ENCODE results near the gene DMBT1.

The DMBT1 gene

DNA sequence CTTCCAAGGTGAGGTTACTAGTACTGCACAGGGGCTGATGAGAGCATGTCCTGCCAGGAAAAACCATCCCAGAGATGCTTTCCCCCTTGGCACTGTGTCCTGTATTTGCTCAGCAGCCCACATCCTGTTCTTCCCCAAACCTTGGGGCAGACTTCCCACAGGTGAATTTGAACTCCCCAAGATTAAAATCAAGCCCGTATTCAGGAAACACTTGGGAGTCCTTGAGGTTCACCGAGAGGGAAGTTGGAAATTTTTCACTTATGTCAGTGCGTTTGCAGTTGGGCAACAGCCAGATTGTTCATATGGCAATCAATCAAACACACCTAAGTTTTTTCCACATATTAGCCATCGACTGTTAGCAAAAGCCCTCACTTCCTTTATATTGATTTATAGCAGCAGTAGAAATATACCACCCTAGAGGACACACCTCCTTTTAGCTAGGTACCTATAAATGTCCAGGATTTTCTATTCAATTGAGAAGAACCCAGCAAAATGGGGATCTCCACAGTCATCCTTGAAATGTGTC lies at the start of gene DMBT1:
Gene DMBT1, plus strand, starts transcription at position 476 of the 526 bp plus-strand sequence. Its CDS starts 17 bp downstream, at position 493.
- DNase-seq, result no peak

DNA sequence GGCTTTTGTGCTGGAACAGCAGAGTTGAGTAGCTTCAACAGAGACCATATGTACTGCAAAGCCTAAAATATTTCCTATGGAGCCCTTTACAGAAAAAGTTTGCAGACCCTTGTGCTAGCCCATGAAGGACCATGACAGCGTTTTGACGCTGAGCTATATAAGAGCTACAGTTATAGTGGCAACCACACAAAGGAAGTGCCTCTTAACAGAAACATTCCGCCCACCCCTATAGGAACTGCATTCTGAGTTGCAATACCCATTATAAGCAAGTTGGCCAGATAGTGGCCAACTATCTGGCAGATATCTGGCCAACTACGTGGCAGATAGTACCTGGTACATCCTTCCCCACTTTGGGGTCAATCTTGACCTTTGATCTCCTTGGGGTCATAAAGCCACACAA lies 47.5 kb upstream of the DMBT1 start:
- DNase-seq, result no peak

DNA sequence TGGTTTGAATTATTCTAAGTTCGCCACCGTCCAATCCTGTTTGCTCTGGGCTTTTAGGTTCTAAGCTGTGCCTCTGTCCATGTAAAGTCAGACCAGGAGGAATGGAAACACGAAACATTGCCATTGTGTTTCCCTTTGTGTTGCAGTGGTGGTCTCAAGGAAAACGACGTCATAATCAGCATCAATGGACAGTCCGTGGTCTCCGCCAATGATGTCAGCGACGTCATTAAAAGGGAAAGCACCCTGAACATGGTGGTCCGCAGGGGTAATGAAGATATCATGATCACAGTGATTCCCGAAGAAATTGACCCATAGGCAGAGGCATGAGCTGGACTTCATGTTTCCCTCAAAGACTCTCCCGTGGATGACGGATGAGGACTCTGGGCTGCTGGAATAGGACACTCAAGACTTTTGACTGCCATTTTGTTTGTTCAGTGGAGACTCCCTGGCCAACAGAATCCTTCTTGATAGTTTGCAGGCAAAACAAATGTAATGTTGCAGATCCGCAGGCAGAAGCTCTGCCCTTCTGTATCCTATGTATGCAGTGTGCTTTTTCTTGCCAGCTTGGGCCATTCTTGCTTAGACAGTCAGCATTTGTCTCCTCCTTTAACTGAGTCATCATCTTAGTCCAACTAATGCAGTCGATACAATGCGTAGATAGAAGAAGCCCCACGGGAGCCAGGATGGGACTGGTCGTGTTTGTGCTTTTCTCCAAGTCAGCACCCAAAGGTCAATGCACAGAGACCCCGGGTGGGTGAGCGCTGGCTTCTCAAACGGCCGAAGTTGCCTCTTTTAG lies 46.3 kb upstream of the DMBT1 start:
- no peak for DNase-seq

DNA sequence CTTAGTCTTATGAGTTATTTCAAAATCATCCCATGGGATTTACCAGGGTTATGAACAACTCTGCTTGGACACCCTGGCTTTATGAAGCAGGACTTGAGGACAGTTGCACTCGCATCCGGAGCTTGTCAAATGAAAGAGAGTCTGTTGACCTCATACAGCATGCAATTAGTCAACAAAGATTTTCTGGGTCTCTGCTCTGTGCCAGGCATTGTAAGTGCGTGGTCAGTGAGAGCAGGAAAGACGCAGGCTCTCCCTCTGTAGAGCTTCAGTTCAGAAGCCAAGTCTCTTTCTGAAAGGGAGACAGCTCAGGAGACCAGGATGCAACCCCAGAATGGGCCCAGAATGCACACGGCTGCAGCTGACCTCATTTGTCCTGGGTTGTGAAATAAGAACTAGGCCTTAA lies 45.5 kb upstream of the DMBT1 start:
- no peak for DNase-seq

DNA sequence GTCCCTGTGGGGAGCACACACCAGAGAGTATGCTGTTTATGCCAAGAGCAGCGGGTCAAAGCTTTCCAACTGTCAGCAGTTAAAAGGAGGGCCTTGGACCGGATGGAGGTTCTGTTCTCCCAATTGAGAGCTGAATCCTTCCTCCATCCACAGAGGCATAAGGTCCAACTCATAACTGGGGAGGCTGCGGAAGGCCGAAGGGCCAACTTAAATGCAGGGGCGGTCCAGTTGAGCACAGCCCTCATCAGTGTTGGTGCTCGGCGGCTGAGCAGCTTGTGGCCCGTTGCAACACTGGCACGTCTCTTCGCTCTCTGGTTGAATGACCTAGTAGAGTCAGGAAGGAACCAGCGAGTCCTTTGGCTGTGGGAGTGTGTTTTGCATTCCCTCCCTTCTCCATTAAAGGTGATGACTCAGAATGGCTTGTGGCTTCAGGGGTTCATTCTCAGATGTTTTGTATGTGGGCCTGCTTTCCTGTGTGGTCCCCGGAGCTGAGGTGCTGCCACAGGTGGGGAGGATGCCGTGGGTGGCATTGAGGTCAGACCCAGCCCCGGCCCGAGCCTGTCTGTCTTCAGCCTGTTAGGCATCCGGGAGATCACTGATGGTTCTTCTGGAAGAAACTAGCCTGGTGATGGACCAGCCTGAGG lies 44.8 kb upstream of the DMBT1 start:
- DNase-seq, result no peak

DNA sequence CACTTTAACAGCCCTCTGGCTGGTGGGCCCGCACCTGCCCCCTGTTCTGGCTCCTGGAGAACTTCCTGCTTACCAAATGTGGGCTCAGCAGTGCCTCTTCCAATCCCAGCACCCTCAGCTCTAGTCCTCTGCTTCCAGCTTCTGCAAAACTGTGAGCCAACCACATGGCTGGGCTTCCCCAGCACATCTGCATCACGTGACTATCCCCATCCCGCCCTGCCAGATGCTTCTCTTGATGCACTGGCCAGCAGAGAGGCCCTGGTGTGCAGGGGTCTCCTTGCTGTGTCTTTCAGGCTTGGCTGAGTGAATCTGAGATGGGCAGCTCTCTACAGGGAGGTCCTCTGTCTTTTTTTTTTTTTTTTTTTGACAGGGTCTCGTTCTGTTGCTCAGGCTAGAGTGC lies 43.8 kb upstream of the DMBT1 start:
- DNase-seq, result no peak

DNA sequence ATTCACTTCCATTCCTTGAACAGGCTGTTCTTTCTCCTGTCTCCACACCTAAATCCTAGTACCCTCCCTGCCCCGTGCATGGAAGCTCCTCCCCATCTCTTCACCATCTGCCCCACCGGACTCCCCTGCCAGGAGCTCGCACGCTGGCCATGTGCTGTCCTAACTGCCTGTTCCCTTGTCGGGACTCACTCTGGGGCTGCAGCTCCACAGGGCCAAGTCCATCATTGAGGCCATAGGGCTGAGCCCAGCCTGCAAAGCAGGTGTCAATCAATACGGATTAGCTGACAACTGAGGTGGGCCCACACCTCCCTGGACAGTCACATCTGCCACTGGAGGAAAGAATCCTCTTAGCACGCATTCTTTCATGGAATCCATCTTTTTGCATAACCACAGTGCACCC lies 41.4 kb upstream of the DMBT1 start:
- no peak for DNase-seq

DNA sequence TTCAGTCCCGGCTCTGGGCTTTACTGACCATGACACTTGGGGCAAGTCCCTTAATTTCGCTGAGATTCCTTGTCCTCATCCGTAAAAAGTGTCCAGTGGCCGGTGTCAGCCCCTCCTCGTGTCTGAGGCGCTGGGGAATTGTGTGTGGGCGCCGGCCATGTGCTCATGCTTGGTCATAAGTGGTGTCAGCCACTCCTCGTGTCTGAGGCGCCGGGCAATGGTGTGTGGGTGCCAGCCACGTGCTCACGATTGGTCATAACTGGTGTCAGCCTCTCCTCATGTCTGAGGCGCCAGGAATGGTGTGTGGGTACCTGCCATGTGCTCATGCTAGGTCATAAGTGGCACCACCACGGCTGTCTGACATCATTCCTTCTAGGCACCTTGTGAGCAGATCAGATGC lies 40.7 kb upstream of the DMBT1 start:
- no peak for DNase-seq

DNA sequence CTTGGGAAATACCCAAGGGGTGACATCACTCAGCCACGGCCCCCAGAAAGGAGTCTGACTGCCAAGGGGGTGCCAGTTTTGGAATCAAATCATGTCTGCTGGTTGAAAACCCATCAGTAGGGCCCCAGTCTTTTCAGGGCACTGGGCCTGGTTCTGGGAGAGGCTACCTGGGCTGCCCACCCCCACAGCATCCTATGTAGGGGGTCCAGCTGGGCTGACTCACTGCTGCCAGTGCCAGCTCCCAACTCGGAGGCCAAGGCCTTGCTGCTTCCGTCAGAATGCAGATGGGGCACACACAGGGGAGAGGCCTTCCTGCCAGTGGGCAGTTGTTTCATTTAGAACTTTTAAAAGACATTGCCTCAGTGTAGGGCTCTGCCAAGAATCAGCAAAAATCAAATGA lies 39.5 kb upstream of the DMBT1 start:
- no peak for DNase-seq

DNA sequence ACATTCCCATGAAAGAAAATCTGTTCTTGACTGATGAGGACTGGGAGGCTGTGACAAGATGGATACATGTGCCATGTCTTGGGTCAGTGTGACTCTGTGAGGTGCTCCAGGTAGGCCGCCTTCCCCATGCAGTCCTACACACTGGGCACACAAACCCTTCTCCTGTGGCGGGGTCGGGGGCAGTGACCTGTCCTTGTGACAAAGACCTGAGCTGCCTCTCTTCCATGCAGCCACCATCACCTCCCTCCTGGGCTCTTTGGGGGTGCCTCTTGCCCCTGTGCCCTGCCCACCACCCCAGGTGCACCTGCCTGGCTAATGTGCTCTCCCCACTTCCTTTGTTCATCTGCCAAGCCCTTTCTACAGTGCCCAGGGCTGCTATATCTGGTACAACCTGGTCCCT lies 35.7 kb upstream of the DMBT1 start:
- no peak for DNase-seq

DNA sequence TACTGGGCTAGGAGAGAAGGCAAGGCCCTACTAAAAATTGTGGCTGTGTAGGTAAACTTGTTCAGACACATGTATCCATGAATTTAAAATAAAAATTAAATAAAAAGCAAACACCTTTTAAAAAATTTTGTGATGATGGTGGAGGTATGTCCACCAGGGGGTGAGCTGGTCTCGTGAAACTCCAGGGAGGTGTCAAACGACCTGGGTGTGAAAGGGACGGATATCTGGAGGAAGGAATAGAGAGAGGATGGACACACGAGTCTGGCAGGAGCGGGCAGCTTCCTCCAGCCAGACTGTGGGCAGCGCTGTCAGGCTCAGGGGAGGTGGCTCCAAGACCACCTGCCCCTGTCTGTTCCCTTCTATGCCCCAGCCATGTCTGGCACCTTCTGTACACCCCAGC lies 34.8 kb upstream of the DMBT1 start:
- no peak for DNase-seq

DNA sequence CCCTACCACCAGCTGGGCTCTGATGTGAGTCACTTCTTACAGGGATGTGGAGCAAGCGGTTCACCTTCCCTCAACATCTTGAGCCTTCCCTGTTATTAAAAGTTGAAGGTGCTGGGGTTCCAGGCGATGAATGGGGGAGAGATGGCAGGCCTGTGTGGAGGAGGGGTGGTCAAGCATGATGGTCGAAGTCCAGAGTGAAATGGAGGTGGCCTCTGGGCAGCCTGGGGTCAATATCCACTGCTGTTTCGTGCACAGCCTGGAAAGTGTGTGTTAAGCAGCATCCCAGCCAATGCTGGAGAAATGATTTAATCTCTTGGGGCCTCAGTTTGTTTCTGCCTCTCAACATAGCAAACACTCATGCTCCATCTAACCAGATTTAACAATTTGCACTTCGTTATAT lies 33.7 kb upstream of the DMBT1 start:
- DNase-seq, result no peak

DNA sequence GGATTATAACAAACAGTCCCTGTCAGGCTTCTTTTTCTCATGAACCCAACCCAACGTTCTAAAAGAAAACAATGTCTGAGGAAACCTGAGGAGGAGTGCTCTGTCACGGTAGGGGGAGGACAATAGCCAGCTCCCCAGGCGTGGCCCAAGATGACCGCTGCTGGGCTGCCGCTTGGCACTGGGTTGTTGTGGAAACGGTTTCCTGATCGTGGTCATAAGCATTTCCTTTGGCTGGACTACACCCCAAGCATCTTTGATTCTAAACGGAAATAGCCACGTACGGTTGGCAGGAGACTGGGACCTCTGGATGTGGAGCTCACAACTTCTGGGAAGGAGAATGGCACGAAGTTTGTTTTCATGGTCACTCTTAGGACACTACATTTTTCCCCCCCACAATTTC lies 30.4 kb upstream of the DMBT1 start:
- DNase-seq, result no peak

DNA sequence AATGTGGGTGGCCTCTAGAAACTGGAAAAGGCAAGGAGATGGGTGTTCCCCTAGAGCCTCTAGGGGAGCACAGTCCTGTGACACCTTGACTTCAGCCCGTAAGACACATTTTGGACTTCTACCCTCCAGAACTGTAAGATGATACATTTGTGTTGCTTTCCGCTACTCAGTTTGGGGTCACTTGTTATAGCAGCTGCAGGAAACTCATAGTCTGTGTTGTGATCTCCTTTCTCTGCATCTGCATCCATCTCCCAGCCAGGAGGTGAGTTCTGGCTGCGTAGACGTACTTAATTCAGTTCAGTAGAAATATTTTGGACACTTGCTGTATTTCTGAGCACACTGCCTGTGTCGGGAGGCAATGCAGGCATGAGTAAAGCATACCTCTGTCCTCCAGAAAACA lies 29.3 kb upstream of the DMBT1 start:
- no peak for DNase-seq

DNA sequence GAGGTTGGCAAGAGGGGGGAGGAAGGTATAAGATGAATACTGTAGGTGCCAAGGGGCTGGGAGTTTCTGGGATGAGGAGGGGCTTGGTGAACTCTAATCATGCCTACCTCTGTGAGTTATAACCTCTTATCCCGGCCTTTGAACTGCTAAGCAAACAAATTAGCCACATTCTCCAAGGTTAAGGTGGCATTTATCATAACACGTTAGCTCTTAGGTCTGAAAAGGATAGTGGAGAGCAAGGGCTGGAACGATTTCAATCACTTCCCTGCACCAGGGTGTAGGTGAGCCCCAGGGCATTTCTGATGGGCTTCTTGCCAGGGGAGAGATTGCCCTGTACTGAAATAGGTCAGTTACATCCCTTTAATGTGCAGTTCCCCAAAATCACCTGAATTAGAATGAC lies 28.6 kb upstream of the DMBT1 start:
- DNase-seq, result no peak

DNA sequence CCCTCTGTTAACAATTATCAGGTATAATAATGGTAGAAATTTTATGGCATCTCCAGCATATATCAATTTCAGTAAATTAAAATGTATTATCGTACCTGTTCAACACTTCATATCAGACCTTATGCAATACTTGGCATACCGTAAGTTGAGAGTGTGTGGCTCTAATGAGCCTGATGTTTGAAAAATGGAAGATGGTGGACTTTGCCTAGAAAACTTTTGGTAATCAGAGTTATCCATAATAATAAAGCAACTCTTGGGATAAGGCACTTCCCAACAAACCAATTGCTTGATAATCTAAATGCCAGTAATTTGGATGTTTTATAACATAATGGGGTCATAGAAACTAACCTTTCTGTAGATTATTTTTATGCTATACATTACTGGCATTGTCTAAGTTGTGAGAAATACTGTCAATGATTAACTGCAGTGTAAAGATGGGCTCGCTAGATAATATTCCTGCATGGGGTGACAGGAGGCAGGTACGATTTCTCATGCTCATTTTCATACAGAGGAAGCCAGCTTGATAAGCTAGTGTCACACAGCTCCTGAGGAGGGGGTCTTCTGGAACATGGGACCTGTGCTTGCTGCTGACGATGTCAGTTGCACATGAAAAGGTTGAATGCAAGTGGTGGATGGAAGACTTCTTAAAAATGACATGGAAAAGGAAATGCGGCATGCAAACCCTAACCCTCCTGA lies 27.8 kb upstream of the DMBT1 start:
- no peak for DNase-seq

DNA sequence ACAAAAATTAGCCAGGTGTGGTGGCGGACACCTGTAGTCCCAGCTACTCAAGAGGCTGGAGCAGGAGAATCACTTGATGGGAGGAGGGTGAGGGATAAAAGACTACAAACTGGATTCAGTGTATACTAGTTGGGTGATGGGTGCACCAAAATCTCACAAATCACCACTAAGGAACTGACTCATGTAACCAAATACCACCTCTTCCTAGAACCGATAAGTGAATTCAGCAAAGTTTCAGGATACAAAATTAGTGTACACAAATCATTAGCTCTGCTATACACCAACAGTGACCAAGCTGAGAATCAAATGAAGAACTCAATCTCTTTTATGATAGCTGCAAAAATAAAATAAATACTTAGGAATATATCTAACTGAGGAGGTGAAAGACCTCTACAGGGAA lies 23.0 kb upstream of the DMBT1 start:
- no peak for DNase-seq

DNA sequence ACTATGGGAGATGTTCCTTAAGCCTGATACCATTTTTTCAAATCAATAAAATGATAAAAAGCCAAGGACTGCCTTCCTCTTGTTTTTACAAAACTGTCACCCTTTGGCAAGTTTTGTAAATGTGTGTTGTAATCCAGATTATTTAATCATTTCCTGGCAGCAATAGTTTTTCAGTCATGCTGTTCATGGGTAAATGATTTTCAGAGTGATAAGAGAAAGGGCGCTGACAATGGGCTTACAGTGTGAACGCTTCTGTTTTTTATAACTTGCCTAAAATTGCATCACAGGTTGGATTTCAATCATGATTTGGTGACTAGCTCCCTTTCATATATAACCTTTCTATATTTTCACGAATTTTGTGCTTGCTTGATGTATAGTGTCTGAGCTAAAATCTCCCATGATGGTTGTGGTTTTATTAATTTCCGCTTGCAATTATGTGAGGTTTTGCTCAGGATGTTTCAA lies 19.0 kb upstream of the DMBT1 start:
- no peak for DNase-seq

DNA sequence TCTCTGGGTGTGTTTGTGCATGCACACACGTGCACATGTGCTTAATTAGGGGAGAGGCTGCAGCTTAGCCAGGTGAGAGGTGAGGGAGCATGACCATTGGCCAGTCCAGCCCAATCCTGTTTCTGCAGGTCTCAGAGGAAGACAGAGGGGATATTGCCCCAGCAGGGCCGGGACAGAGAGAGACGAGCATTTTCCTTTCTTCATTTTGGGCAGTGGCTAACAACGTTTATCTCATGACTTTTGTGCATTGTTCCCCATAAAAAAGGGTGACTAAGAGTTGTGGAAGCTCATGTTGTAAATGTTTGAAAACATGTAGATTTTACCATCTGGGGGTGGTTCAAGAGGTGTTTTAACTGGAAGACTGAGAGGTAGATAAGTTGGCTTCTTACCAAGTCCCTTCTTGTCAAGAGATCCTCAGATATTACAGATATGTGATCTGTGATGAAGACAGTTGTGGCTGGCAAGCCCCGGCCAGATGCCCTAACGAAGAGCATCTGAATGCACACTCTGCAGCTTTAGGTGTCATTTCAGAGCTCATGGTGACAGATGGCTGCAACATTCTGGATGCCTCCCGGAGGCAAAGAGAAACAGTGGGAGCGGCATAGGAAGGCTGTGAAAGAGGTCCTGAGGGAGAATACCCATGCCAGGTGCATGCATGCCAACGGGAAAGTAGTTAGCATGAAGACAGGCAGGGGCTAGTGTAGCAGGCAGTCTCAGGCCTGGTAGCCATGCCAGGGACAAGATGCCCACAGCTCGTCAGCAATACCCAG lies 16.7 kb upstream of the DMBT1 start:
- no peak for DNase-seq

DNA sequence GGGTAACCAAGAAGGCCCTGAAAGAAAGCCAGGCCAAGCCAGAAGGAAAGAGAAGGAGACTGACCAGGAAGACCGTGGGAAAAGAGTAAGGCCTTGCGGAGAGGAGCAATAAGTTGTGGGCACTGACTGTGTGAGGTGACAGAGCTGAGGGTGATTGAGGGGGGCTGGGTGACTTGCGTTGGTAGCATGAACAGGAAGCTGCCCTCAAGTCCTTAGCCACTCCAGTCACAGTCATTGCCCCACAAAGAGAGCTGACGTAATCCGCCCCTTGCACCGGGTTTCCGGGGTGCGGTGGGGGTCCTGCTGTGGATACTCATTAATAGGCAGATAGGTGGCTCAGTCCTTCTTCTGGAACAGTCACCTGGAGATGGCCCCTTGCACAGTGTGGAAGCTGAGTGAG lies 16.1 kb upstream of the DMBT1 start:
- DNase-seq, result no peak

DNA sequence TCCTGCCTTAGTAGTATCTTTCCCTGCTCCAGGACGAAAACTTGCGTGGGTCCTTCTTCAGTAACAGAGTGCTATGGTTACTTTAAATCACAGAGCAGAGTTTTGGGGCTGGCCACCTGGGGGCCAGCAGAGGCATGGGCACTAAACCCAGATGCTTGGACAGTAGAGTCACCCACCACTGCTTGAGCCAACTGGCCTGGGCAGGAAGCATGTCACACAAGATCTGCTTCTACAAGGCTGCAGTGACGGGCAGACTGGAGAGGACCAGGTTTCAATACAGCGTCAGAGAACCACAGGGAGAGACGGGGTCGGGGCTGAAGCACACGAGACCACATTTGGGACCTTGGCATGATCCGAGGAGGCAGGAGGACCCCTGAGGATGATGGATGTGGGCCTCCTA lies 14.3 kb upstream of the DMBT1 start:
- DNase-seq, result no peak

DNA sequence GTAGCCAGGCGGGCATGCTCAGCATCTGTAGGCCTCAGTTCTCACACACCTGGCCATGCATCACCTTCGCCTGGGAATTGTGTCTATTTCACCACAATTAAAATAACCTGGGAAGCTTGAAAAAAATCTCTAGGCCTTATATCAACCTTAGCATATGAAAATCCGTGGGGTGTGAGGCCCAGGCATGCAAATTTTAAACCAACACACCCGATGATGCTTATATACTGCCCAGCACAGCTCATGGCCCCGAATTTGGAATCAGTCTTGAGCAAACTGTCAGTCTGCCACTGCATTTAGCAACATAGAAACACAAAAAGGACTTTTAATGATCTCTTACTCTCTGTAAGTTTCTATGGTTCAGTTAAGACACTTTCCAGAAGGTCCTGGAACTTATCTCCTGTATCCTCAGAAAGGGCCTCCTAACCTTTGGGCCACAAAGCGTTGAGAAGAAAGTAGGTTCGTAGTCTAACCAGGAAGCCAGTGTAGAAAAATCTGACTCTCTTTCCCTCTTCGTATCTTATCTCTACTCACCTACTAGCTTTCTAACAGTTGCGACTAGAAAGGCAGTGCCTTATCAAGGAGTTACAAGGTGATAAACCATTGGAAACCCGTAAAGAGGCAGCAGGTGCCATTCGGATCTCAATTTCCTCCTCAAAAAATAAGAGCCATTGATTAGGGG lies 12.0 kb upstream of the DMBT1 start:
- DNase-seq, result no peak

DNA sequence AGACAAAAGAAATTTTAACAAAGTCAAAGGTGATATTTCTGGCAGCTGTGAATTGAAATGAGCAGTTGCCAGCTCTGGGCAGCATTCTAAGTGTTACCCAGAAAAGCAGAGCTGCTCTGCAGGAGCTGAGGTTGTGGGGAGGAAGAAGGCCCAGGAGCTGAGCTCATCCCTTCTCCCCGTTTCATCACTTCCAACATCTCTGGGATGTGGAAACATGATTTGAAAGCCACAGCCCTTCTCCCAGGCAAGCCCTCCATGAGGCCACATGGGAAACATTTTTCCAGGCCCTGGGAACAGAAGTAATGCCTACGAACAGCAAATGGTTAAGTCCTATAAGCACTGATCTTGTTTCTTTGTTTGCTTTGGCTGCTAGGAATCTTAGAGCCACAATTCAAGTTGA lies 10.9 kb upstream of the DMBT1 start:
- DNase-seq, result no peak

Measured in 8988T (cell line).